Measurements from ENCODE around the gene LIPI.
A peak's percentile ranks its signal among the peaks of the same experiment; 100 is the strongest.

The LIPI gene

DNA sequence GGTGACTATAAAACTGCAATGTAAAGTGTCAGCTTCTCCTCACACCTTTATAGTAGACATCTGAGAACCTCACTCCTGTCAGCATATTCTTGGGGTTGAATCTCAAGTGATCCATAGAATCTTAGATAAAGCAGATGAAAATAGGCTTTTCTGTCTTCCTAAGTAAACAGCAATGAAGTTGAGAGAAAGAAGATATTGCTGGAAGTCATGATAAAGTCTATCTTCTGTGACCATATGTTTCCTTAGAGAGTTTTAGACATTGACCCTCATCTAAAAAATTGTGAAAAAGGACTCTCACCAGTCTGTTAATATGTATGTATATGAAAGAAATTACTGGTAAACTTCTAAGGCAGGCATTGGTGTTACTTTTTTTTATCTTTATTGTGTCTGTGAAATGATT, 66.8 kb downstream of the LIPI start:
- TF ChIP-seq, protein P1, sequence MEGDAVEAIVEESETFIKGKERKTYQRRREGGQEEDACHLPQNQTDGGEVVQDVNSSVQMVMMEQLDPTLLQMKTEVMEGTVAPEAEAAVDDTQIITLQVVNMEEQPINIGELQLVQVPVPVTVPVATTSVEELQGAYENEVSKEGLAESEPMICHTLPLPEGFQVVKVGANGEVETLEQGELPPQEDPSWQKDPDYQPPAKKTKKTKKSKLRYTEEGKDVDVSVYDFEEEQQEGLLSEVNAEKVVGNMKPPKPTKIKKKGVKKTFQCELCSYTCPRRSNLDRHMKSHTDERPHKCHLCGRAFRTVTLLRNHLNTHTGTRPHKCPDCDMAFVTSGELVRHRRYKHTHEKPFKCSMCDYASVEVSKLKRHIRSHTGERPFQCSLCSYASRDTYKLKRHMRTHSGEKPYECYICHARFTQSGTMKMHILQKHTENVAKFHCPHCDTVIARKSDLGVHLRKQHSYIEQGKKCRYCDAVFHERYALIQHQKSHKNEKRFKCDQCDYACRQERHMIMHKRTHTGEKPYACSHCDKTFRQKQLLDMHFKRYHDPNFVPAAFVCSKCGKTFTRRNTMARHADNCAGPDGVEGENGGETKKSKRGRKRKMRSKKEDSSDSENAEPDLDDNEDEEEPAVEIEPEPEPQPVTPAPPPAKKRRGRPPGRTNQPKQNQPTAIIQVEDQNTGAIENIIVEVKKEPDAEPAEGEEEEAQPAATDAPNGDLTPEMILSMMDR (IDR thresholded peaks at IDR 0.05; ENCODE audit: insufficient read depth, low read length, poor library complexity, severe bottlenecking), result no peak
- H3K36me3 ChIP-seq (ENCODE audit: control insufficient read depth, insufficient read depth, low read length), result no peaks in the 10 kb centered on the region
- no peaks in the 10 kb centered on the region for H3K27me3 ChIP-seq (replicated peaks; ENCODE audit: control insufficient read depth, insufficient read depth, low read length)
- no peak for DNase-seq (ENCODE audit: extremely low read depth, insufficient read length)
- no peak overlapping the region for H3K4me3 ChIP-seq (replicated peaks; ENCODE audit: low read depth, low read length)

DNA sequence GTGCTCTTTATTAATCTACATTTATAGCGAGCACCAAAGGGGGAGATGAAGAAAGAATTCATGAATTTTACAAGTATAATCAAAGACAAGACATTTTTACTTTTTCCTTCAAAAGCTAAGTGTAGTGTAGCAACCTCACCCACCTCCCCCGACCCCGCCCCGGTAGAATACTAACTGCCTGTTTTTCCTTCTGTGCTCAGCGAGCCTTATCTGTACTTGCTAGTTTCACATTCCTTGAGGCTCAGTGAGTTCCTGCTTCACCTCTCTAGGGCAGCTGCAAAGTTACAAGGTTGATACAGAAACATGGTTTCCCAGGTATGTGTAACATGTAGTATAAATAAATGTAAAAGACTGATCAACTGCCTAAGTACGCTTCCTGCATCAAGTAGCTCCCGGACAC, 86.5 kb downstream of the LIPI start:
- Histone ChIP-seq H3K36me3 (ENCODE audit: control insufficient read depth, insufficient read depth, low read length) (no peaks in the 10 kb centered on the region), H3K27me3 (replicated peaks; ENCODE audit: control insufficient read depth, insufficient read depth, low read length) (no peaks in the 10 kb centered on the region), H3K4me3 (replicated peaks; ENCODE audit: low read depth, low read length) (no peak overlapping the region)
- no peak for DNase-seq (ENCODE audit: extremely low read depth, insufficient read length)
- TF ChIP-seq, protein P1 (IDR thresholded peaks at IDR 0.05; ENCODE audit: insufficient read depth, low read length, poor library complexity, severe bottlenecking), result no peak

- TF ChIP-seq, protein P1 (IDR thresholded peaks at IDR 0.05; ENCODE audit: insufficient read depth, low read length, poor library complexity, severe bottlenecking), result no peak
- Histone ChIP-seq H3K36me3 (ENCODE audit: control insufficient read depth, insufficient read depth, low read length) (no peaks in the 10 kb centered on the region), H3K27me3 (replicated peaks; ENCODE audit: control insufficient read depth, insufficient read depth, low read length) (no peaks in the 10 kb centered on the region), H3K4me3 (replicated peaks; ENCODE audit: low read depth, low read length) (no peak overlapping the region)
- no peak for DNase-seq (ENCODE audit: extremely low read depth, insufficient read length)
Measured at GRCh38 chr21:14121719-14122118, 89.0 kb downstream of the LIPI start.

- DNase-seq (ENCODE audit: extremely low read depth, insufficient read length), result no peak
- no peaks in the 10 kb centered on the region for H3K27me3 ChIP-seq (replicated peaks; ENCODE audit: control insufficient read depth, insufficient read depth, low read length)
- TF ChIP-seq, protein P1 (IDR thresholded peaks at IDR 0.05; ENCODE audit: insufficient read depth, low read length, poor library complexity, severe bottlenecking), result peak; percentile 94
- H3K36me3 ChIP-seq (ENCODE audit: control insufficient read depth, insufficient read depth, low read length), result no peaks in the 10 kb centered on the region
- H3K4me3 ChIP-seq (replicated peaks; ENCODE audit: low read depth, low read length), result no peak overlapping the region
Measured at GRCh38 chr21:14120091-14120734, 90.5 kb downstream of the LIPI start.

DNA sequence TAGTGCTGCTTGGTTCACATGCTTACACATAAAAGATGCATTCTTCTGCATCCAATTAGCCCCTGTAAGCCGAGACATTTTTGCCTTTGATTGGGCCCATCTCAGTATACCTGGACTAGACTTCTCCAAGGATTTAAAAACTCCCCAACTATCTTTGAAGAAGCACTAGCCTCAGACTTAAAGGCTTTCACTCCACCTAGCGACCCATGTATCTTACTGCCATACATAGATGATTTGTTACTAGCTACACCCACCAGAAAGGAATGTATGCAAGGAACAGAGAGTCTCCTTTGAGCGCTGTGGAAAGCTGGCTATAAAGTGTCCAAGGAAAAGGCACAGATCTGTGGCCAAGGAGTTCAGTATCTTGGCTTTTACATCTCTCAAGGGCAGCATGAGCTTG, 91.7 kb downstream of the LIPI start:
- TF ChIP-seq, protein P1 (IDR thresholded peaks at IDR 0.05; ENCODE audit: insufficient read depth, low read length, poor library complexity, severe bottlenecking), result no peak
- DNase-seq (ENCODE audit: extremely low read depth, insufficient read length), result no peak
- Histone ChIP-seq H3K4me3 (replicated peaks; ENCODE audit: low read depth, low read length) (no peak overlapping the region), H3K27me3 (replicated peaks; ENCODE audit: control insufficient read depth, insufficient read depth, low read length) (no peaks in the 10 kb centered on the region), H3K36me3 (ENCODE audit: control insufficient read depth, insufficient read depth, low read length) (no peaks in the 10 kb centered on the region)

DNA sequence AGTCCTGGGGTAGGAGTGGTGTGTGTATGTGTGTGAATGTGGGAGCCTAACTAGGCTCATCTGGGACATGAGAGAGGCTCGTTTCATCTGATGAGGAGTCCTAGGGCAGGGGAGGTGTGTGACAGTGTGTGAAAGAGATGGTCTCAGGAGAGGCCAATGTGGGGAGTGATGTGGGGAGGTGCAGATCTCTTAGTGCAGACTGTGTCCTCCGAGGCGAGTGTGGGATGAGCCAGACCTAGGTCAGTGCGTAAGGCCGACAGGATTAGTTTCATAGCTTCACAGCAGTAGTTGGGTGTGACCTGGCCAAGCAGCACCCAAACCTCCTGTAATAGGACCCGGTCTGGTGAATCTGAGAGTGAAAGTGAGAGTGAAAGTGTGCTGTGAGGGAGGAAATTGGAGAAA, 94.7 kb downstream of the LIPI start:
- peak; percentile 46 for DNase-seq (ENCODE audit: extremely low read depth, insufficient read length)
- Histone ChIP-seq H3K36me3 (ENCODE audit: control insufficient read depth, insufficient read depth, low read length) (no peaks in the 10 kb centered on the region), H3K4me3 (replicated peaks; ENCODE audit: low read depth, low read length) (no peak overlapping the region), H3K27me3 (replicated peaks; ENCODE audit: control insufficient read depth, insufficient read depth, low read length) (no peaks in the 10 kb centered on the region)
- TF ChIP-seq, protein P1 (IDR thresholded peaks at IDR 0.05; ENCODE audit: insufficient read depth, low read length, poor library complexity, severe bottlenecking), result no peak
